HG02571 (cell line): ENCODE data around the gene CDKN2AIPNL.

Source experiments
- ATAC-seq: cut with Tn5 transposase; IDR thresholded peaks from one replicate; pipeline ENCODE4 v1.9.1; 2021; ENCODE audit warnings: mild to moderate bottlenecking, moderate library complexity; ENCODE audit not compliant: unreplicated experiment

CDKN2AIPNL gene

GRCh38 chr5:134411546-134412266, at the start of gene CDKN2AIPNL:
CDKN2AIPNL (minus strand) TSS chr5:134411881; CDS start chr5:134411854, 27 bp downstream.
- ATAC-seq: peak; percentile 96

- ATAC-seq: no peak
These were observed 48.9 kb upstream of the CDKN2AIPNL start for GRCh38 chr5:134460551-134460950.

GRCh38 chr5:134459491-134459890, 47.8 kb upstream of the CDKN2AIPNL start:
- ATAC-seq: no peak

- ATAC-seq: no peak
These were observed 47.3 kb upstream of the CDKN2AIPNL start for GRCh38 chr5:134459010-134459403.

GRCh38 chr5:134458234-134459009, 46.7 kb upstream of the CDKN2AIPNL start:
- no peak for ATAC-seq

GRCh38 chr5:134457801-134458200, 46.1 kb upstream of the CDKN2AIPNL start:
- ATAC-seq: no peak

GRCh38 chr5:134456825-134457224, 45.1 kb upstream of the CDKN2AIPNL start:
- ATAC-seq: no peak

- ATAC-seq: no peak
These were observed 43.8 kb upstream of the CDKN2AIPNL start for GRCh38 chr5:134455466-134455865.

GRCh38 chr5:134453016-134453415, 41.3 kb upstream of the CDKN2AIPNL start:
- no peak for ATAC-seq

GRCh38 chr5:134451936-134452505, 40.3 kb upstream of the CDKN2AIPNL start:
- ATAC-seq: no peak

GRCh38 chr5:134451225-134451935, 39.7 kb upstream of the CDKN2AIPNL start:
- ATAC-seq: no peak

- no peak for ATAC-seq
These were observed 38.7 kb upstream of the CDKN2AIPNL start for GRCh38 chr5:134450374-134450773.

- ATAC-seq: no peak
These were observed 37.5 kb upstream of the CDKN2AIPNL start for GRCh38 chr5:134449167-134449566.

- ATAC-seq: no peak
These were observed 36.3 kb upstream of the CDKN2AIPNL start for GRCh38 chr5:134447815-134448520.

- no peak for ATAC-seq
These were observed 35.3 kb upstream of the CDKN2AIPNL start for GRCh38 chr5:134446938-134447337.

GRCh38 chr5:134445856-134446818, 34.5 kb upstream of the CDKN2AIPNL start:
- ATAC-seq: no peak

GRCh38 chr5:134444941-134445471, 33.3 kb upstream of the CDKN2AIPNL start:
- no peak for ATAC-seq

- no peak for ATAC-seq
These were observed 28.6 kb upstream of the CDKN2AIPNL start for GRCh38 chr5:134440201-134440755.

- no peak for ATAC-seq
These were observed 27.6 kb upstream of the CDKN2AIPNL start for GRCh38 chr5:134439210-134439654.
